Motor neuron (in vitro differentiated cells): ENCODE results near the gene SNX25. TPM values are rescaled to one million over a fixed set of nuclear protein-coding genes. Genes with fewer than 3 reads are reported as not detected.
"Not testable (repeated sequence)": the region's sequence is repeated elsewhere in the genome, so short reads cannot be mapped to it uniquely, and the experiment has no call there.

Experiments used
- ATAC-seq, 8 experiments: fragments of 200-7000 bp; cut with Tn5 transposase; replicated peaks in 6 of 8; 2 replicates each; pipeline ENCODE4 v1.8.0; 2021; ENCODE audit warnings: mild to moderate bottlenecking in 8 of 8, moderate library complexity in 8 of 8
- H3K27ac ChIP-seq, 2 donors: fragments of 250-450 bp; sonication (Bioruptor Pico); 2 replicates each; pipeline ENCODE4 v1.9.0; 2021; ENCODE audit warnings: antibody characterized with exemption in 2 of 2, mild to moderate bottlenecking in 2 of 2, moderate library complexity in 1 of 2
- H3K4me1 ChIP-seq, 2 donors: fragments of 250-450 bp; sonication (Bioruptor Pico); replicated peaks in 1 of 2; 2 replicates each; pipeline ENCODE4 v1.6.1; 2021; ENCODE audit warnings: antibody characterized with exemption in 2 of 2, mild to moderate bottlenecking in 2 of 2, moderate library complexity in 1 of 2
- H3K4me3 ChIP-seq, 5 donors: fragments of 250-450 bp; sonication (Bioruptor Pico); 2 replicates each; pipeline ENCODE4 v1.9.0; 2021; ENCODE audit warnings: antibody characterized with exemption in 5 of 5, mild to moderate bottlenecking in 5 of 5, moderate library complexity in 4 of 5
- WGBS, 10 experiments: fragments of 450-650 bp; shearing (Covaris generic); methylation state at CpG; one replicate each; pipeline ENCODE4 v1.0.0; 2022; 5-methylcytosine and 5-hydroxymethylcytosine counted together
- in situ Hi-C, 9 experiments: fragments of 400-800 bp; cut with MboI; loops; one replicate each; pipeline ENCODE4 v1.15.0; 2021; ENCODE audit warnings: low sequenced_read_pairs in 9 of 9, low pct_unique_long_range_greater_than_20kb in 2 of 9; ENCODE audit not compliant: unreplicated experiment in 9 of 9
- total RNA-seq, 8 experiments: library from RNA; unstranded; fragments of 300-600 nt; gene quantifications; 2 replicates each; pipeline versions ENCODE4 v1.2.3 to v1.2.4, GENCODE V29; 2022

Gene SNX25
- total RNA-seq, 8 experiments from 2014 or later: 13.1 to 55.4 (median 20.2) TPM

GRCh38 chr4:185194924-185195888 lies 14.2 kb upstream of the SNX25 start:
- WGBS, 10 experiments: 76 to 100% (median 93%) methylated on average over 2 to 7 of the region's 9 CpGs; no CpG with 5 or more reads in 1 of the 10 experiments
- Histone ChIP-seq H3K4me3 (no peak overlapping the region), H3K4me1 (no peaks in the 10 kb centered on the region), H3K27ac (no peak overlapping the region)
- in situ Hi-C loops: no loop called here
- no peak for ATAC-seq

DNA sequence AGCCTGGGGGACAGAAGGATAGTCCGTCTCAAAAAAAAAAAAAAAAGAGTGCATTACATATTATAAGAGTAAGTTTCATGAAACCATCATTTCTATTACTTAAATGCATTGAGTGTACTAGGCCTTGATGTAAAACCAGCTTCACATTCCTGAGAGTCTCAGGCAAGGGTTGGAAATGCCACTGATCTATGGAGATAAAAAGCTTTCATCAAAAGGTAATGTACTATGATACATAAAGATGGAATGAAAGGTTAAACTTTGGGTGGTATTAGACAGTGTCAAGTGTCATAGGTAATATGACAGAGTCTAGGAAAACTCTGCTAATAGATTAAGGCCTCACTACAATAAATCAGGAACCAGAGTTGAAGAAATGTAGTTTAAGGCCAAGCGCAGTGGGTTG lies 13.0 kb upstream of the SNX25 start:
- no peak for ATAC-seq
- no peak overlapping the region for H3K27ac ChIP-seq
- WGBS, 10 experiments: 83 to 100% (median 100%) methylated on average over 1 to 2 of the region's 2 CpGs; no CpG with 5 or more reads in 2 of the 10 experiments
- in situ Hi-C loops: no loop called here
- no peak overlapping the region for H3K4me3 ChIP-seq
- no peaks in the 10 kb centered on the region for H3K4me1 ChIP-seq

DNA sequence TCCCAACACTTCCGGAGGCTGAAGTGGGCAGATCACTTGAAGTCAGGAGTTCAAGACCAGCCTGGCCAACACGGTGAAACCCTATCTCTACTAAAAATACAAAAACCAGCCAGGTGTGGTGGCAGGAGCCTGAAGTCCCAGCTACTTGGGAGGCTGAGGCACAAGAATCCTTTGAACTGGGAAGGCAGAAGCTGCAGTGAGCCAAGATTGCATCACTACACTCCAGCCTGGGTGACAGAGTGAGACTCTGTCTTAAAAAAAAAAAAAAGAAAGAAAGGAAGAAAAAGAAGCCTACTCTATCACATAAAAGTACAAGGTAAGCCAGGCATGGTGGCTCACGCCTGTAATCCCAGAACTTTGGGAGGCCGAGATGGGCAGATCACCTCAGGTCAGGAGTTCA lies 11.2 kb upstream of the SNX25 start:
- ATAC-seq, in situ Hi-C loops, H3K4me3 ChIP-seq, H3K27ac ChIP-seq: not testable (repeated sequence)
- 82 to 100% (median 100%) methylated on average over 2 to 3 of the region's 4 CpGs; no CpG with 5 or more reads in 3 of the 10 experiments for WGBS, 10 experiments
- peaks cover 10 to 14% of the 10 kb centered on the region in 2 donors for H3K4me1 ChIP-seq

- 35 to 95% (median 50%) methylated on average over 2 to 9 of the region's 16 CpGs for WGBS, 10 experiments
- Histone ChIP-seq H3K27ac (peak overlapping the region in 1 of 2 donors; percentile 37), H3K4me3 (peak overlapping the region in 2 of 5 donors; percentile 51 to 60), H3K4me1 (peaks cover 14 to 15% of the 10 kb centered on the region in 2 donors)
- in situ Hi-C loops: no loop called here
- ATAC-seq: peak in 3 of 8 experiments; percentile 5 to 16 (median 7)
Observed at GRCh38 chr4:185201977-185202962, 7.1 kb upstream of the SNX25 start.

- WGBS, 10 experiments: 33 to 84% (median 67%) methylated on average over 2 to 8 of the region's 8 CpGs; no CpG with 5 or more reads in 3 of the 10 experiments
- Histone ChIP-seq H3K4me1 (peaks cover 14 to 15% of the 10 kb centered on the region in 2 donors), H3K4me3 (peak overlapping the region; percentile 42 to 60 (median 53)), H3K27ac (peak overlapping the region in 1 of 2 donors; percentile 82)
- ATAC-seq: no peak
- in situ Hi-C loops: no loop called here
Observed at GRCh38 chr4:185202984-185203485, 6.4 kb upstream of the SNX25 start.

- peak within 1 kb of the TSS; percentile 57 to 82 for H3K27ac ChIP-seq
- in situ Hi-C loops: no loop called here
- peaks cover 14 to 15% of the 10 kb centered on the region in 2 donors for H3K4me1 ChIP-seq
- WGBS, 10 experiments: 0 to 1% (median 0%) methylated on average over 1 to 17 of the region's 103 CpGs; no CpG with 5 or more reads in 2 of the 10 experiments
- peak within 1 kb of the TSS; percentile 42 to 60 (median 53) for H3K4me3 ChIP-seq
- ATAC-seq: peak; percentile 82 to 96 (median 96)
Observed at GRCh38 chr4:185203486-185204237, 5.7 kb upstream of the SNX25 start, which contains the start of gene CFAP97. TSS of gene CFAP97 (minus strand) at chr4:185204000. CDS start at chr4:185191196, 12,804 bp downstream.

GRCh38 chr4:185204238-185204910 lies 5.0 kb upstream of the SNX25 start:
- in situ Hi-C loops: no loop called here

GRCh38 chr4:185205073-185205472 lies 4.3 kb upstream of the SNX25 start:
- Histone ChIP-seq H3K4me1 (peaks cover 14 to 15% of the 10 kb centered on the region in 2 donors), H3K4me3 (peak overlapping the region in 1 of 5 donors; percentile 51)
- H3K27ac ChIP-seq, ATAC-seq, in situ Hi-C loops: not testable (repeated sequence)
- WGBS, 10 experiments: 67 to 100% (median 93%) methylated on average over 1 to 9 of the region's 13 CpGs; no CpG with 5 or more reads in 2 of the 10 experiments

More at GRCh38 chr4:185204238-185204910, 5.0 kb upstream of the SNX25 start:
- WGBS, 10 experiments: 1 to 46% (median 14%) methylated on average over 3 to 14 of the region's 14 CpGs
- peak overlapping the region; percentile 42 to 60 (median 53) for H3K4me3 ChIP-seq
- no peak for ATAC-seq
- peaks cover 14 to 15% of the 10 kb centered on the region in 2 donors for H3K4me1 ChIP-seq
- peak overlapping the region; percentile 57 to 82 for H3K27ac ChIP-seq

DNA sequence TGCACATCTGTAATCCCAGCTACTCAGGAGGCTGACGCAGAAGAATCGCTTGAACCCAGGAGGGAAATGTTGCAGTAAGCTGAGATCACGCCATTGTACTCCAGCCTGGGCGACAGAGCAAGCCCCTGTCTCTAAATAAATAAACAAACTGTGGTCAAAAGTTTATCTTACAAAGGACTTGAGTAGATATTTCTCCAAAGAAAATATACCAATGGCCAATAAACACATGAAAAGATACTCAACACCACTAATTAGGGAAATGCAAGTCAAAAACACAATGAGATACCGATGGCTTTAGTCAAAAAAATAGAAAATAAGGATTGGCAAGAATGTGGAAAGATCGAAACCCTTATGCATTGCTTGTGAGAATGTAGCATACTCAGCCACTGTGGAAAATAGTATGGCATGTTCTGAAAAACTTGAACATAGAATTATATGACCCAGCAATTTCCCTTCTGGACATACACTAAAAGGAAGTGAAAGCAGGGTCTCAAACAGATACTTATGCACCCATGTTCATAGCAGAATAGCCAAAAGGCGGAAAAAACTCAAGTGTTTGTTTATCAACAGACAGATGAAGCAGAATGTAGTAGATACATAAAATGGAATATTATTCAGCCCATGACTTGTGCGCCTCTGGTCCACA lies 3.6 kb upstream of the SNX25 start:
- peaks cover 14 to 15% of the 10 kb centered on the region in 2 donors for H3K4me1 ChIP-seq
- H3K27ac ChIP-seq: no peak overlapping the region
- H3K4me3 ChIP-seq: no peak overlapping the region
- in situ Hi-C loops: no loop called here
- WGBS, 10 experiments: 91 to 100% (median 98%) methylated on average over 3 to 8 of the region's 8 CpGs; no CpG with 5 or more reads in 1 of the 10 experiments
- no peak for ATAC-seq

- no peak for ATAC-seq
- no peak overlapping the region for H3K27ac ChIP-seq
- H3K4me1 ChIP-seq: peaks cover 12 to 14% of the 10 kb centered on the region in 2 donors
- no peak overlapping the region for H3K4me3 ChIP-seq
- in situ Hi-C loops: no loop called here
- 76 to 100% (median 98%) methylated on average over 1 to 5 of the region's 5 CpGs for WGBS, 10 experiments
Observed at GRCh38 chr4:185207466-185207865, 1.9 kb upstream of the SNX25 start.

DNA sequence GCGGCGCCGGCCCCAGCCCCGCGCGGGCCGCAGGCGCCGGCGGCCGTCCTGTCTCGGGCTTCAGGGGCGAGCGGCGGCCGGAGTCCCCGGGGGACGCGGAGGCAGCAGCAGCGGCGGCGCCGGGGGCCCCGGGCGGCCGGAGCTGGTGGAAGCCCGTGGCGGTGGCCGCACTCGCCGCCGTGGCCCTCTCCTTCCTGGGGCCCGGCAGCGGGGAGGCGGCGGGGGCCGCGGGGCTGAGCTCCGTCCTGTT lies 379 bp downstream of the SNX25 start:
- H3K27ac ChIP-seq: peak overlapping the region; percentile 51 to 61
- WGBS, 10 experiments: no CpG with 5 or more reads among the region's 39 CpGs
- peak in 7 of 8 experiments; percentile 34 to 49 (median 43) for ATAC-seq
- in situ Hi-C loops: not testable (repeated sequence)
- peaks cover 8 to 15% of the 10 kb centered on the region in 2 donors for H3K4me1 ChIP-seq
- peak overlapping the region; percentile 54 to 97 (median 80) for H3K4me3 ChIP-seq
